Urothelium cell line (cell line): ENCODE results near the gene ANLN.
"Not testable (repeated sequence)": the region's sequence is repeated elsewhere in the genome, so short reads cannot be mapped to it uniquely, and the experiment has no call there.

Experiments used
- DNase-seq: peaks from one replicate; pipeline ENCODE4 v3.0.0; 2011; ENCODE audit warnings: low spot score, mixed read lengths
- FAIRE-seq: peaks from 2 replicates; lab custom pipeline; 2011; peaks lifted over from hg19 to GRCh38; lab: Jason Lieb, UNC

Gene ANLN

GRCh38 chr7:36370046-36370445, 19.6 kb upstream of the ANLN start:
- DNase-seq (no peak), FAIRE-seq (no peak)

- DNase-seq (no peak), FAIRE-seq (no peak)
Measured at GRCh38 chr7:36372156-36372555, 17.5 kb upstream of the ANLN start.

GRCh38 chr7:36378555-36378954, 11.1 kb upstream of the ANLN start:
- not testable (repeated sequence) for DNase-seq, FAIRE-seq

- FAIRE-seq = peak; percentile 27
- DNase-seq = no peak
Measured at GRCh38 chr7:36379831-36380504, 9.7 kb upstream of the ANLN start.

GRCh38 chr7:36381056-36381455, 8.6 kb upstream of the ANLN start:
- FAIRE-seq (no peak), DNase-seq (no peak)

- FAIRE-seq, DNase-seq: not testable (repeated sequence)
Measured at GRCh38 chr7:36383284-36383683, 6.4 kb upstream of the ANLN start.

- not testable (repeated sequence) for FAIRE-seq, DNase-seq
Measured at GRCh38 chr7:36385646-36386045, 4.0 kb upstream of the ANLN start.

- no peak for FAIRE-seq
Measured at GRCh38 chr7:36387435-36388231, 2.0 kb upstream of the ANLN start.

GRCh38 chr7:36388423-36388822, 1.2 kb upstream of the ANLN start:
- no peak for DNase-seq
- FAIRE-seq = no peak

More at GRCh38 chr7:36387435-36388231, 2.0 kb upstream of the ANLN start:
- DNase-seq = no peak

- FAIRE-seq (peak; percentile 94), DNase-seq (peak; percentile 92)
Measured at GRCh38 chr7:36390199-36391090, 783 bp downstream of the ANLN start.

GRCh38 chr7:36391436-36392198, 2.0 kb downstream of the ANLN start:
- DNase-seq (peak; percentile 13), FAIRE-seq (no peak)

- FAIRE-seq = no peak
- no peak for DNase-seq
Measured at GRCh38 chr7:36393826-36394225, 4.2 kb downstream of the ANLN start.

- DNase-seq (no peak), FAIRE-seq (no peak)
Measured at GRCh38 chr7:36395171-36395894, 5.7 kb downstream of the ANLN start.

GRCh38 chr7:36396150-36396549, 6.5 kb downstream of the ANLN start:
- FAIRE-seq (no peak), DNase-seq (no peak)

GRCh38 chr7:36400036-36400435, 10.4 kb downstream of the ANLN start:
- no peak for FAIRE-seq
- no peak for DNase-seq

GRCh38 chr7:36400606-36401005, 10.9 kb downstream of the ANLN start:
- DNase-seq (no peak), FAIRE-seq (no peak)

GRCh38 chr7:36403452-36403851, 13.8 kb downstream of the ANLN start:
- no peak for DNase-seq

GRCh38 chr7:36404639-36405408, 15.2 kb downstream of the ANLN start:
- DNase-seq = no peak
- FAIRE-seq = no peak

More at GRCh38 chr7:36403452-36403851, 13.8 kb downstream of the ANLN start:
- FAIRE-seq = no peak

GRCh38 chr7:36405409-36405803, 15.7 kb downstream of the ANLN start:
- FAIRE-seq = no peak
- DNase-seq = no peak
